Right atrium auricular region (tissue), 2 donors: ENCODE data around the gene C1orf74. TPM values are rescaled to one million over a fixed set of nuclear protein-coding genes. Genes with fewer than 3 reads are reported as not detected.
A peak's percentile ranks its signal among the peaks of the same experiment; 100 is the strongest.

Source experiments
- DNase-seq: peaks from one replicate; pipeline ENCODE4 v3.0.0-alpha.2; 2019; ENCODE audit warnings: low spot score
- H3K27ac ChIP-seq, 2 donors: fragments of 200-600 bp; sonication (generic); 1 replicate in 1 of 2; 2 replicates in 1 of 2; pipeline ENCODE4 v1.5.1; 2016 to 2019
- H3K27me3 ChIP-seq, 2 donors: fragments of 200-600 bp; sonication (generic); one replicate each; pipeline versions ENCODE4 v1.5.1 to v1.6.0; 2017 to 2019
- H3K36me3 ChIP-seq: fragments of 200-600 bp; sonication (generic); one replicate; pipeline ENCODE4 v1.5.1; 2016
- H3K4me1 ChIP-seq, 2 donors: fragments of 200-600 bp; sonication (generic); one replicate each; pipeline versions ENCODE4 v1.5.1 to v1.6.0; 2017 to 2019
- H3K4me3 ChIP-seq, 2 donors: fragments of 200-600 bp; sonication (generic); 1 replicate in 1 of 2; 2 replicates in 1 of 2; pipeline ENCODE4 v1.5.1; 2017 to 2019; ENCODE audit warnings: mild to moderate bottlenecking in 1 of 2, moderate library complexity in 1 of 2
- H3K9me3 ChIP-seq, 2 donors: fragments of 200-600 bp; sonication (generic); one replicate each; pipeline ENCODE4 v1.5.1; 2019
- CTCF ChIP-seq, 2 donors: fragments of 200-600 bp; sonication (generic); IDR thresholded peaks; one replicate each; pipeline ENCODE4 v1.5.1; 2019; ENCODE audit warnings: antibody characterized with exemption in 2 of 2
- total RNA-seq, 2 donors: library from RNA; depleted of rRNA; stranded (reverse); fragments of >200 nt; gene quantifications; one replicate each; pipeline ENCODE4 v1.1.0, GENCODE V29; 2016

Gene C1orf74
- total RNA-seq, 2 donors from 2014 or later = 1.6 to 1.7 TPM

- Histone ChIP-seq H3K4me3 (no peak overlapping the region), H3K4me1 (peaks cover 0 to 20% of the 10 kb centered on the region in 2 donors), H3K27me3 (no peaks in the 10 kb centered on the region), H3K27ac (no peak overlapping the region), H3K36me3 (no peaks in the 10 kb centered on the region), H3K9me3 (no peaks in the 10 kb centered on the region)
- DNase-seq = peak; percentile 40
- TF ChIP-seq CTCF (IDR thresholded peaks at IDR 0.05) = no peak
These were observed 25.3 kb upstream of the C1orf74 start for GRCh38 chr1:209809611-209810010.

- Histone ChIP-seq H3K36me3 (no peaks in the 10 kb centered on the region), H3K4me1 (peaks cover 0 to 20% of the 10 kb centered on the region in 2 donors), H3K4me3 (no peak overlapping the region), H3K27ac (peak overlapping the region; percentile 38 to 76), H3K27me3 (no peaks in the 10 kb centered on the region), H3K9me3 (no peaks in the 10 kb centered on the region)
- TF ChIP-seq CTCF (IDR thresholded peaks at IDR 0.05) = no peak
- peak; percentile 61 for DNase-seq
These were observed 23.8 kb upstream of the C1orf74 start for GRCh38 chr1:209808059-209808581.

GRCh38 chr1:209807509-209807908 lies 23.1 kb upstream of the C1orf74 start:
- peaks cover 0 to 23% of the 10 kb centered on the region in 2 donors for H3K4me1 ChIP-seq
- H3K4me3 ChIP-seq = no peak overlapping the region
- H3K9me3 ChIP-seq = no peaks in the 10 kb centered on the region
- peak overlapping the region; percentile 38 to 76 for H3K27ac ChIP-seq
- TF ChIP-seq CTCF (IDR thresholded peaks at IDR 0.05) = no peak
- DNase-seq = no peak
- no peaks in the 10 kb centered on the region for H3K27me3 ChIP-seq
- H3K36me3 ChIP-seq = no peaks in the 10 kb centered on the region

GRCh38 chr1:209805875-209806760 lies 21.8 kb upstream of the C1orf74 start, which contains the start of gene IRF6:
Gene IRF6 (minus strand): TSS chr1:209806142. CDS start chr1:209801413, 4,729 bp downstream.
- Histone ChIP-seq H3K4me1 (peaks cover 0 to 36% of the 10 kb centered on the region in 2 donors), H3K4me3 (peak within 1 kb of the TSS; percentile 54 to 58), H3K27ac (peak within 1 kb of the TSS; percentile 73 to 88), H3K27me3 (no peaks in the 10 kb centered on the region), H3K36me3 (no peaks in the 10 kb centered on the region), H3K9me3 (no peaks in the 10 kb centered on the region)
- TF ChIP-seq CTCF (IDR thresholded peaks at IDR 0.05) = no peak
- DNase-seq = peak; percentile 78

- Histone ChIP-seq H3K27me3 (no peaks in the 10 kb centered on the region), H3K9me3 (no peaks in the 10 kb centered on the region), H3K36me3 (no peaks in the 10 kb centered on the region), H3K4me3 (peak overlapping the region; percentile 54 to 58), H3K4me1 (peaks cover 0 to 38% of the 10 kb centered on the region in 2 donors), H3K27ac (peak overlapping the region; percentile 73 to 88)
- no peak for DNase-seq
- TF ChIP-seq CTCF (IDR thresholded peaks at IDR 0.05) = no peak
These were observed 21.0 kb upstream of the C1orf74 start for GRCh38 chr1:209805341-209805781.
